Measurements from ENCODE around the gene P2RY6. TPM values are rescaled to one million over a fixed set of nuclear protein-coding genes. Genes with fewer than 3 reads are reported as not detected.

P2RY6 gene
- total RNA-seq, 1 donor from 2014 or later = not detected

- intact Hi-C loops (cut with micrococcal nuclease) = no loop called here
Observed at GRCh38 chr11:73313652-73314051, 41.5 kb downstream of the P2RY6 start.

GRCh38 chr11:73314117-73314961 lies 42.2 kb downstream of the P2RY6 start:
- intact Hi-C loops (cut with micrococcal nuclease) = no loop called here

GRCh38 chr11:73315293-73316020 lies 43.3 kb downstream of the P2RY6 start:
- intact Hi-C loops (cut with micrococcal nuclease) = no loop called here

GRCh38 chr11:73316422-73316821 lies 44.3 kb downstream of the P2RY6 start:
- intact Hi-C loops (cut with micrococcal nuclease) = no loop called here

- intact Hi-C loops (cut with micrococcal nuclease) = no loop called here
Observed at GRCh38 chr11:73317373-73317772, 45.2 kb downstream of the P2RY6 start.

- intact Hi-C loops (cut with micrococcal nuclease) = no loop called here
Observed at GRCh38 chr11:73317803-73318202, 45.7 kb downstream of the P2RY6 start.

GRCh38 chr11:73318501-73319011 lies 46.4 kb downstream of the P2RY6 start:
- intact Hi-C loops (cut with micrococcal nuclease) = no loop called here

GRCh38 chr11:73320763-73321603 lies 48.8 kb downstream of the P2RY6 start:
- intact Hi-C loops (cut with micrococcal nuclease) = no loop called here

GRCh38 chr11:73321604-73322381 lies 49.7 kb downstream of the P2RY6 start:
- intact Hi-C loops (cut with micrococcal nuclease) = no loop called here

- intact Hi-C loops (cut with micrococcal nuclease) = no loop called here
Observed at GRCh38 chr11:73322382-73323306, 50.5 kb downstream of the P2RY6 start.

- intact Hi-C loops (cut with micrococcal nuclease) = no loop called here
Observed at GRCh38 chr11:73323464-73323863, 51.3 kb downstream of the P2RY6 start.

- intact Hi-C loops (cut with micrococcal nuclease) = no loop called here
Observed at GRCh38 chr11:73324116-73324515, 52.0 kb downstream of the P2RY6 start.

GRCh38 chr11:73324665-73325035 lies 52.5 kb downstream of the P2RY6 start:
- intact Hi-C loops (cut with micrococcal nuclease) = no loop called here

- intact Hi-C loops (cut with micrococcal nuclease) = no loop called here
Observed at GRCh38 chr11:73325036-73325981, 53.2 kb downstream of the P2RY6 start.

GRCh38 chr11:73326929-73327811 lies 55.0 kb downstream of the P2RY6 start:
- intact Hi-C loops (cut with micrococcal nuclease) = no loop called here

- intact Hi-C loops (cut with micrococcal nuclease) = no loop called here
Observed at GRCh38 chr11:73327812-73328364, 55.8 kb downstream of the P2RY6 start.

GRCh38 chr11:73330569-73331093 lies 58.5 kb downstream of the P2RY6 start:
- intact Hi-C loops (cut with micrococcal nuclease) = no loop called here
